OCI-LY1 (cell line): ENCODE results near the gene SLC6A18.
"Not testable (repeated sequence)": the region's sequence is repeated elsewhere in the genome, so short reads cannot be mapped to it uniquely, and the experiment has no call there.

Experiments used
- EZH2 ChIP-seq: fragments of 200-600 bp; sonication (generic), shearing (Covaris generic); IDR thresholded peaks from 2 replicates; pipeline ENCODE4 v1.8.0; 2017; ENCODE audit warnings: borderline replicate concordance, mixed run types, mild to moderate bottlenecking, antibody characterized with exemption, low read length, moderate library complexity, mixed read lengths
- TF ChIP-seq, protein P1 (sequence below): fragments of 200-600 bp; sonication (generic), shearing (Covaris generic); IDR thresholded peaks from 2 replicates; pipeline ENCODE4 v1.5.1; 2017; ENCODE audit warnings: mild to moderate bottlenecking, antibody characterized with exemption, low read length, moderate library complexity, mixed read lengths

DNA sequence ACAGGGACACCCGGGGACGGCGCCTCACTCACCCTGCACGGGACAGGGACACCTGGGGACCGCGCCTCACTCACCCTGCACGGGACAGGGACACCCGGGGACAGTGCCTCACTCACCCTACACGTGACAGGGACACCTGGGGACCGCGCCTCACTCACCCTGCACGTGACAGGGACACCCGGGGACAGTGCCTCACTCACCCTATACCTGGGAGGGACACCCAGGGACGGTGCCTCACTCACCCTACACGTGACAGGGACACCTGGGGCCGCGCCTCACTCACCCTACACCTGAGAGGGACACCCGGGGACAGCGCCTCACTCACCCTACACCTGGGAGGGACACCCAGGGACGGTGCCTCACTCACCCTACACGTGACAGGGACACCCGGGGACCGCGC is 65.8 kb downstream of the SLC6A18 start:
- TF ChIP-seq, protein P1, sequence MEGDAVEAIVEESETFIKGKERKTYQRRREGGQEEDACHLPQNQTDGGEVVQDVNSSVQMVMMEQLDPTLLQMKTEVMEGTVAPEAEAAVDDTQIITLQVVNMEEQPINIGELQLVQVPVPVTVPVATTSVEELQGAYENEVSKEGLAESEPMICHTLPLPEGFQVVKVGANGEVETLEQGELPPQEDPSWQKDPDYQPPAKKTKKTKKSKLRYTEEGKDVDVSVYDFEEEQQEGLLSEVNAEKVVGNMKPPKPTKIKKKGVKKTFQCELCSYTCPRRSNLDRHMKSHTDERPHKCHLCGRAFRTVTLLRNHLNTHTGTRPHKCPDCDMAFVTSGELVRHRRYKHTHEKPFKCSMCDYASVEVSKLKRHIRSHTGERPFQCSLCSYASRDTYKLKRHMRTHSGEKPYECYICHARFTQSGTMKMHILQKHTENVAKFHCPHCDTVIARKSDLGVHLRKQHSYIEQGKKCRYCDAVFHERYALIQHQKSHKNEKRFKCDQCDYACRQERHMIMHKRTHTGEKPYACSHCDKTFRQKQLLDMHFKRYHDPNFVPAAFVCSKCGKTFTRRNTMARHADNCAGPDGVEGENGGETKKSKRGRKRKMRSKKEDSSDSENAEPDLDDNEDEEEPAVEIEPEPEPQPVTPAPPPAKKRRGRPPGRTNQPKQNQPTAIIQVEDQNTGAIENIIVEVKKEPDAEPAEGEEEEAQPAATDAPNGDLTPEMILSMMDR, result not testable (repeated sequence)
- not testable (repeated sequence) for TF ChIP-seq EZH2
